ENCODE measurements around the gene CAP2.

Gene CAP2

DNA sequence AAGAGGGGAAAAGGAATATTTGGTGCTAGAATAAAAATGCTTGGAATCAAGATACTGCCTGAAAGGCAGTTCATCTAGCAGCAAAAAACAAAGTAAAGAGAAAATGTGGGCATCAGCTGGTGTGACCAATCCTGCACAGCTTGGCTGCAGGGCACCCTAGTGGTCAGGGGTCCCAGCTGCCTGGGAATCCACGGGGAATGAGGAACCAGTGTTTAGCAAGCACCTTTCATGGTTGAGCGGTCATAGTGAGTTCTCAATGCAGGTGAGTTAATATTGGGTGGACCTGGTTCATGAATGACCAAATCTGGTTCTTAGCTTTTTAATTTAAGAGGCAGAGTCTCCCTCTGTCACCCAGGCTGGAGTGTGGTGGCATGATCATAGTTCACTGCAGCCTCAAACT, 53.3 kb downstream of the CAP2 start:
- H3K4me1 Mint-ChIP-seq (ENCODE audit: low read depth), result no peaks in the 10 kb centered on the region
- no peak overlapping the region for H3K27ac Mint-ChIP-seq
- H3K36me3 Mint-ChIP-seq, result no peaks in the 10 kb centered on the region
- H3K9me3 Mint-ChIP-seq (ENCODE audit: low read depth), result no peaks in the 10 kb centered on the region
- peaks cover 1% of the 10 kb centered on the region for H3K27me3 Mint-ChIP-seq
- no peak overlapping the region for H3K4me3 Mint-ChIP-seq

GRCh38 chr6:17448165-17448564, 54.8 kb downstream of the CAP2 start:
- peaks cover 4% of the 10 kb centered on the region for H3K27me3 Mint-ChIP-seq
- no peak overlapping the region for H3K4me3 Mint-ChIP-seq
- no peaks in the 10 kb centered on the region for H3K4me1 Mint-ChIP-seq (ENCODE audit: low read depth)
- no peaks in the 10 kb centered on the region for H3K36me3 Mint-ChIP-seq
- H3K27ac Mint-ChIP-seq, result no peak overlapping the region
- H3K9me3 Mint-ChIP-seq (ENCODE audit: low read depth), result no peaks in the 10 kb centered on the region

DNA sequence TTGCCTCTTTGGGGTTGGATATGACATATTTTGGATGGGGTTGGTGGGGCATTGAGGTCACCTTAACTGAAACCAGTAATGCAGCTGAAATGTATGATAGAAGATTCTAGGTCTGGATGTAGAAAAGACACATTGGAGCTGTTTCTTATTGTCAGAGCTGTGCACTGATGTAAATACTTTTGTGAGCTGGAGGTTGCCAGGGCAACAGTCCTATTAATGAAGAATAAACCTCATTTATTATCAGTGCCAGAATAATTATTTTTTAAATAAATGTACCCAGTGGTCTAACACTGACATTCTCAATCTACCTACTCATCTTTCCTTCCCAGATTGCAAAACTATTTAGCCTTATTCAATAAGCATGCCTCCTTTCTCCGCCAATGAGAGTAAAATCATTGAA, 57.0 kb downstream of the CAP2 start:
- H3K27ac Mint-ChIP-seq, result no peak overlapping the region
- peaks cover 6% of the 10 kb centered on the region for H3K27me3 Mint-ChIP-seq
- no peaks in the 10 kb centered on the region for H3K36me3 Mint-ChIP-seq
- no peaks in the 10 kb centered on the region for H3K4me1 Mint-ChIP-seq (ENCODE audit: low read depth)
- H3K9me3 Mint-ChIP-seq (ENCODE audit: low read depth), result no peaks in the 10 kb centered on the region
- no peak overlapping the region for H3K4me3 Mint-ChIP-seq

DNA sequence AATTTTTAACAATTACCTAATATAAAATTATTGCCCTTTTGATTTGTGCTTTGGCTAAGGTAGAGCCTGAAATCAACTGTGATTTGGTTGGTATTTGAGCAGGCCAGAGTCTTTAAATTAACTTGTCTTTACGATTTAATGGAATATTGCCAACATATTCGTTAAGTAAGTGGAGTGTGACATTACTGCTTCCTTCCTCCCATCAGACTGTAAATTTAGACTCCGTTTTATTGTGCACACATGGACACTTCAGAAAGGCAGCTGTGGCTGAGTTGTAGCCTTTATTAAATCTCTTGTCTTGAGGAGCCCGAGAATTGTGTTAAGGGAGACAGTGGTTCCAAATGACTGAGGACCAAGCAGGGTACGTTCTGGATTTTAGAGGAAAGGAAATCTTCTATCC, 57.4 kb downstream of the CAP2 start:
- peaks cover 8% of the 10 kb centered on the region for H3K27me3 Mint-ChIP-seq

DNA sequence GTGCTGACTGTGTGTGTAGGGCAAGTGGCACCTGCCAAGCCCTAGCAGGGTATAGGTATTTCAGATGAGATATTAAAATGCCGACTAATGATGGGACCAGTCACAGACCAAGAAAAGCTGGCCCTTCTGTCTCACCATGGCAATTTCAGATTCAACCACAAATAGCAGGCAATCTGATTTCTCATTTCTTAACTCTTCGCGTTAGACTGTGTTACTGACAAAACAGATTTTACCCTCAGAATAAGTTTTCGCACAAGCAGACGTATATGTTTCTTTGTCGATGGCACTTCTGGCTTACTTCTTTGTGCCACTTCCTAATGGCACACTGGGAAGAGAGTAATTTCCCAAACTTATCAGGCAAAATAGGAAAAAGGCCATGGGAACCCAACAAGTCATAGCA, 58.7 kb downstream of the CAP2 start:
- no peak overlapping the region for H3K4me3 Mint-ChIP-seq
- H3K9me3 Mint-ChIP-seq (ENCODE audit: low read depth), result no peaks in the 10 kb centered on the region
- no peak overlapping the region for H3K27ac Mint-ChIP-seq
- no peaks in the 10 kb centered on the region for H3K4me1 Mint-ChIP-seq (ENCODE audit: low read depth)
- no peaks in the 10 kb centered on the region for H3K36me3 Mint-ChIP-seq
- peaks cover 9% of the 10 kb centered on the region for H3K27me3 Mint-ChIP-seq

More for the DNA sequence above, 57.4 kb downstream of the CAP2 start:
- Mint-ChIP-seq H3K36me3 (no peaks in the 10 kb centered on the region), H3K4me1 (ENCODE audit: low read depth) (no peaks in the 10 kb centered on the region), H3K9me3 (ENCODE audit: low read depth) (no peaks in the 10 kb centered on the region), H3K4me3 (no peak overlapping the region), H3K27ac (no peak overlapping the region)

- Mint-ChIP-seq H3K27me3 (peaks cover 15% of the 10 kb centered on the region), H3K27ac (no peak overlapping the region), H3K36me3 (no peaks in the 10 kb centered on the region), H3K4me1 (ENCODE audit: low read depth) (no peaks in the 10 kb centered on the region), H3K9me3 (ENCODE audit: low read depth) (no peaks in the 10 kb centered on the region), H3K4me3 (no peak overlapping the region)
Observed at GRCh38 chr6:17454316-17455005, 61.1 kb downstream of the CAP2 start.

DNA sequence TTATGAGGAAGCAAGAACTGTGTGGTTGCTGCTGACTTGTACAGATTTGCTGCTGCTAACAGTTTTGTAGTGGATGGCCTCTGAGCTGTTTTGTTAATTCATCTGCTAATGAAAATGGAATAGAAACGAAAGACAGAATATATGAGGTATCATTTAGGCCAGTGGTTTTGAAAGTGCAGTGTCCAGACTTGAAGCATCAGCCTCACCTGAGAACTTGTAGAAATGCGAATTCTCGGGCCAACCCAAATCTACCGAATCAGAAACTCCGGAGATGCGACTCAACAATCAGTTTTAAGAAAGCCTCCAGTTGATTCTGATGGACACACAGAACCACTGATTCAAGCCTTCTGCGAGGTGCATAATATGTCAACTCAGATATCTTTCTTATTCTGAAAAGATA, 62.5 kb downstream of the CAP2 start:
- Mint-ChIP-seq H3K9me3 (ENCODE audit: low read depth) (no peaks in the 10 kb centered on the region), H3K4me1 (ENCODE audit: low read depth) (no peaks in the 10 kb centered on the region), H3K36me3 (no peaks in the 10 kb centered on the region), H3K4me3 (no peak overlapping the region), H3K27me3 (peaks cover 15% of the 10 kb centered on the region), H3K27ac (no peak overlapping the region)

DNA sequence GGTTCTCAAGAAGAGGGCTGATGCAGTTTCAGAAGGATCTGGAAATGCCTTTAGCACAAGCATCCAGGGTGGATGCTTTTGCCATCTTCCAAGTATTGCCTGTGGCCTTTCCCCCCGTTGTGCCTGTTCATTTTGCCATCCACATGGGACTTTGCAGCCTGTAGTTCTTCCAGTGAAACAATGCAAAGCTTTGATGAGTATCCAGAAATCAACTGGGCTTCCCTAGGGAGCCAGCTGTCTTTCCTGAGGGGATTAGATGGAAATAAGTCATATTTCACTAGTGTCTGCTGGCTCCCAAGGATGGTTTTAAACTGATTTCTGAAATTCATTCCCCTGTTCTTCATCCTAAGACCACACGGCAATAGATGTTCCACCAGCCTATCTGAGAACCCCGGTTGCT, 63.3 kb downstream of the CAP2 start:
- Mint-ChIP-seq H3K27me3 (peaks cover 15% of the 10 kb centered on the region), H3K36me3 (no peaks in the 10 kb centered on the region), H3K27ac (no peak overlapping the region), H3K9me3 (ENCODE audit: low read depth) (no peaks in the 10 kb centered on the region), H3K4me3 (no peak overlapping the region), H3K4me1 (ENCODE audit: low read depth) (no peaks in the 10 kb centered on the region)

- no peaks in the 10 kb centered on the region for H3K4me1 Mint-ChIP-seq (ENCODE audit: low read depth)
- H3K36me3 Mint-ChIP-seq, result no peaks in the 10 kb centered on the region
- peaks cover 12% of the 10 kb centered on the region for H3K27me3 Mint-ChIP-seq
- no peaks in the 10 kb centered on the region for H3K9me3 Mint-ChIP-seq (ENCODE audit: low read depth)
- H3K4me3 Mint-ChIP-seq, result no peak overlapping the region
- no peak overlapping the region for H3K27ac Mint-ChIP-seq
Observed at GRCh38 chr6:17457405-17457804, 64.0 kb downstream of the CAP2 start.

DNA sequence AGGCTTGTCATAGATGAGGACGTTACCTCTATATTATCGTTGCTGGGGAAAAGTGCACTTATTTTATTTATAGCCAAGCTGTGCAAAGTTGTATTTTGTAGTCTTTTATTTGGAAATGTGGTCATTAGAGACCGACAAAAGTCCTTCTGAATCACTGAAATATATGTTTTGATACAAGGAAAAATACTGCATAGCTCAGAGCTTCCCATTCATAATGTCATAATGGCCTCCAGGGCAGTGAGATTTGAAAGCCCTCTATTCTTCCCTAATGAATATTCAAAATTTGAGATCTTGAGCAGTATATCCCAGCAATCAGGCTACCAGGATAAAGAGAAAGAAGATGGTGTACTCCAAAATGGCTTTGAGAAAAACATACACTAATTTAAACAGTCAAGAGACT, 64.6 kb downstream of the CAP2 start:
- peaks cover 15% of the 10 kb centered on the region for H3K27me3 Mint-ChIP-seq
- no peaks in the 10 kb centered on the region for H3K36me3 Mint-ChIP-seq
- no peaks in the 10 kb centered on the region for H3K9me3 Mint-ChIP-seq (ENCODE audit: low read depth)
- H3K4me1 Mint-ChIP-seq (ENCODE audit: low read depth), result no peaks in the 10 kb centered on the region
- no peak overlapping the region for H3K4me3 Mint-ChIP-seq
- H3K27ac Mint-ChIP-seq, result no peak overlapping the region

DNA sequence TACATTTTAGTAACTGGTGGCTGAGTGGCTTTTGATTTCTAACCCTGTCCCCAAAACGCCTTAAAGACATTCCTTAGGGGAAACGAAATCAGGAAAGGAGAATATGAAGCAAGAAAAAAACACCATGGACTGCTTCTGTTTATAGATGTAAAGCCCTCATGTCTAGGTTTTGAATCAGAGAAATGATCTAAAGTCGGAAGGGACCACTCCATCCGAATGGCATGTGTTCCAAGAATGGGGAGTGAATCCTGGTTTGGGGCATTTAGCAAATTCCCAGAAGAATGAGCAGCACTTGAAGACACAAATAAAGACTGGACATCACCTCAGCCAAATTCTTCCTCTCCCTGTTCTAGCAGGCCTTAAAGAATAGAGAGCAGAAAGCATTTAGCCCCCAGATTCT, 65.6 kb downstream of the CAP2 start:
- Mint-ChIP-seq H3K27me3 (peaks cover 15% of the 10 kb centered on the region), H3K9me3 (ENCODE audit: low read depth) (no peaks in the 10 kb centered on the region), H3K4me1 (ENCODE audit: low read depth) (no peaks in the 10 kb centered on the region), H3K36me3 (no peaks in the 10 kb centered on the region), H3K4me3 (no peak overlapping the region), H3K27ac (no peak overlapping the region)

- Mint-ChIP-seq H3K4me3 (no peak overlapping the region), H3K4me1 (ENCODE audit: low read depth) (no peaks in the 10 kb centered on the region), H3K36me3 (no peaks in the 10 kb centered on the region), H3K27ac (no peak overlapping the region), H3K9me3 (ENCODE audit: low read depth) (no peaks in the 10 kb centered on the region), H3K27me3 (peaks cover 10% of the 10 kb centered on the region)
Observed at GRCh38 chr6:17460862-17461261, 67.5 kb downstream of the CAP2 start.

DNA sequence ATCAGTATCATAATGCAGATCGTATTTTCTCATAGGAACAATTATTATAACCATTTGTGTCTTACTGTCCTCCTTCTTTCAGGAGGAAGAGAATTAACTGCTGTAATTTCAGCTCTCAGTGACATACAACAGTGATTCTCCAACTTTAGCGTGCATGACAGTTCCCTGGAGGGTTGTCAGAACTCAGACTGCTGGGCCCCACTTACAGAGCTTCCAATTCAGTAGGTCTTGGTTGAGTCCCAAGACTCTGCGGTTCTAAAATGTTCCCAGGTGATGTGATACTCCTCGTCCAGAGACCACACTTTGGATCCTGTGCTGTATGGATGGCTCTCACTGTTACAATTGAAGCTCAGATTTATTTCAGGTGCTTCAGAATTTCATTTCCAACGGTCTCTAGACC, 72.8 kb downstream of the CAP2 start:
- Mint-ChIP-seq H3K27ac (no peak overlapping the region), H3K9me3 (ENCODE audit: low read depth) (no peaks in the 10 kb centered on the region), H3K4me3 (no peak overlapping the region), H3K27me3 (peaks cover 2% of the 10 kb centered on the region), H3K4me1 (ENCODE audit: low read depth) (no peaks in the 10 kb centered on the region), H3K36me3 (no peaks in the 10 kb centered on the region)

DNA sequence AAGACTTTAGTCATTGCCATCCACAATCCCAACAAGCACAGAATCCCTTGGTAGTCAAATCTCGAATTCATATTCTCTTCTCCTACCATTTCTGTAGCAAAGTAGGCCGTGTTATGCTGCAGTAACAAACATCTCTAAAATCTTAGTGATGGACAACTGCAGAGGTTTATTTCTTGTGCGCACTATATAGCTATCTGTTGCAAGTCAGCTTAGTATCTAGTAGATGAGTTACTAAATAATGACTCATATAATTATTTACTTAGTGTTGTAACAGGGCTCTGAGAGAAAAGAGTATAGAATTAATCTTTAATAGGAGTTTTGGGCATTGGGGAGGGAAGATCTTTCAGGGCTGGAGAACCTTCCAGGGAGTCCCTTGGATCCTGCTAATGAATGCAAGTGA, 73.3 kb downstream of the CAP2 start:
- H3K36me3 Mint-ChIP-seq, result no peaks in the 10 kb centered on the region

GRCh38 chr6:17469006-17469832, 75.8 kb downstream of the CAP2 start:
- Mint-ChIP-seq H3K4me3 (no peak overlapping the region), H3K27me3 (no peaks in the 10 kb centered on the region), H3K27ac (no peak overlapping the region), H3K4me1 (ENCODE audit: low read depth) (no peaks in the 10 kb centered on the region), H3K9me3 (ENCODE audit: low read depth) (no peaks in the 10 kb centered on the region), H3K36me3 (no peaks in the 10 kb centered on the region)

More for the DNA sequence above, 73.3 kb downstream of the CAP2 start:
- Mint-ChIP-seq H3K4me3 (no peak overlapping the region), H3K27me3 (peaks cover 2% of the 10 kb centered on the region), H3K9me3 (ENCODE audit: low read depth) (no peaks in the 10 kb centered on the region), H3K27ac (no peak overlapping the region), H3K4me1 (ENCODE audit: low read depth) (no peaks in the 10 kb centered on the region)

All from activated naive CD8-positive, alpha-beta T cell (primary cell).